GM12874 (cell line): ENCODE results near the gene DNAJC15.

Experiments
- CTCF ChIP-seq: IDR thresholded peaks from 2 replicates; pipeline ENCODE4 v1.5.1; 2011; ENCODE audit warnings: low read depth, mild to moderate bottlenecking, control low read depth, low read length, moderate library complexity; ENCODE audit not compliant: insufficient read depth

DNAJC15 gene

GRCh38 chr13:43095771-43096719, 72.7 kb downstream of the DNAJC15 start:
- TF ChIP-seq CTCF, result no peak

GRCh38 chr13:43100667-43101066, 77.3 kb downstream of the DNAJC15 start:
- no peak for TF ChIP-seq CTCF

- TF ChIP-seq CTCF, result no peak
These were observed 78.9 kb downstream of the DNAJC15 start for GRCh38 chr13:43102304-43102703.

GRCh38 chr13:43107780-43108179, 84.4 kb downstream of the DNAJC15 start:
- TF ChIP-seq CTCF, result no peak

- no peak for TF ChIP-seq CTCF
These were observed 86.7 kb downstream of the DNAJC15 start for GRCh38 chr13:43110036-43110435.

- no peak for TF ChIP-seq CTCF
These were observed 87.3 kb downstream of the DNAJC15 start for GRCh38 chr13:43110658-43111057.

- TF ChIP-seq CTCF, result no peak
These were observed 88.4 kb downstream of the DNAJC15 start for GRCh38 chr13:43111559-43112400.
